Prostate gland (tissue), 2 donors: ENCODE results near the gene IL36B.

Source experiments
- POLR2A ChIP-seq: fragments of 450-650 bp; IDR thresholded peaks from one replicate; pipeline ENCODE4 v1.6.1; 2016; ENCODE audit warnings: antibody characterized with exemption, mild to moderate bottlenecking
- TF ChIP-seq, protein P1 (sequence below), 4 experiments: fragments of 200-600 bp in 2 of 4; fragments of 450-650 bp in 2 of 4; sonication (generic) in 2 of 4; IDR thresholded peaks; 1 replicate in 3 of 4; 2 replicates in 1 of 4; pipeline ENCODE4 v1.5.1; 2016 to 2019; ENCODE audit warnings: antibody characterized with exemption in 4 of 4, mild to moderate bottlenecking in 2 of 4, moderate library complexity in 2 of 4

DNA sequence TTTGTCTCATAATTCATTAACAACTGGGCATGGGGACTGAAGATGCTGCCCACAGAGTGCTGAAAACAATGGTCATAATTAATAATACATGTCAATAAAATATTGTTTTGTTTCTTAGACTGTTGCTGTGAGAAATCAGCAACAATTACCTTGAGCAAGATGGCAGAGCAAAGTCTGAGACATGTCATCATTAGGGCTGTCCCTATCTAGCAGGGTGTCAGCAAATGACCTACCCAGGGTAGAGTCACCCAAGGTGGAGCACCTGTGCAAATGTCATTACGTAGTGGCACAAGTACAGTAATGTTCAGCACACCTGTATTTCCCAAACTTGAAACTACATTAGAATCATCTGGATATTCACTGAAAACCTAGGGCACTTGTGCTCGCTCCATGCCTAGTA is 58.0 kb downstream of the IL36B start:
- TF ChIP-seq, protein P1, sequence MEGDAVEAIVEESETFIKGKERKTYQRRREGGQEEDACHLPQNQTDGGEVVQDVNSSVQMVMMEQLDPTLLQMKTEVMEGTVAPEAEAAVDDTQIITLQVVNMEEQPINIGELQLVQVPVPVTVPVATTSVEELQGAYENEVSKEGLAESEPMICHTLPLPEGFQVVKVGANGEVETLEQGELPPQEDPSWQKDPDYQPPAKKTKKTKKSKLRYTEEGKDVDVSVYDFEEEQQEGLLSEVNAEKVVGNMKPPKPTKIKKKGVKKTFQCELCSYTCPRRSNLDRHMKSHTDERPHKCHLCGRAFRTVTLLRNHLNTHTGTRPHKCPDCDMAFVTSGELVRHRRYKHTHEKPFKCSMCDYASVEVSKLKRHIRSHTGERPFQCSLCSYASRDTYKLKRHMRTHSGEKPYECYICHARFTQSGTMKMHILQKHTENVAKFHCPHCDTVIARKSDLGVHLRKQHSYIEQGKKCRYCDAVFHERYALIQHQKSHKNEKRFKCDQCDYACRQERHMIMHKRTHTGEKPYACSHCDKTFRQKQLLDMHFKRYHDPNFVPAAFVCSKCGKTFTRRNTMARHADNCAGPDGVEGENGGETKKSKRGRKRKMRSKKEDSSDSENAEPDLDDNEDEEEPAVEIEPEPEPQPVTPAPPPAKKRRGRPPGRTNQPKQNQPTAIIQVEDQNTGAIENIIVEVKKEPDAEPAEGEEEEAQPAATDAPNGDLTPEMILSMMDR (IDR thresholded peaks at IDR 0.05): no peak
- no peak for TF ChIP-seq POLR2A
